Measurements from ENCODE around the gene NLRP9.

DNA sequence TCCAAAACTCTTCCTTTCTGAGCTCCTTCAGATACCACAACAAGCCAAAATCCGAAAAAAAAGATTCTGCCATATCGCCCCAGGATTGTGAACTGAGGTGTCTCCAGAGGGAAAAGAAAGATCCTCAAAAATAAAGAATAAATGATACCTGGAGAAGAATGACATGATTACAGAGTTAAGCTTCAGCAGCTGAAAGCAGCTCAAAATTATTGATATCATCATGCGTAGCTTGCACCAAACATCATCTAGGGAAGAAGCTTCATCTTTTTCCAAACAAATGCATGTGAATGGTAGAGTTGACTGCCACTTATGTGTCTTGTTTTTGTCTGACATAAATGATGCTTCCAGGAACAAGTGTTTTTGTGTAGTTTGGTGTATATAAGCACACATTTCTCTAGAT is at the start of gene NLRP9:
- TF ChIP-seq, protein P1, sequence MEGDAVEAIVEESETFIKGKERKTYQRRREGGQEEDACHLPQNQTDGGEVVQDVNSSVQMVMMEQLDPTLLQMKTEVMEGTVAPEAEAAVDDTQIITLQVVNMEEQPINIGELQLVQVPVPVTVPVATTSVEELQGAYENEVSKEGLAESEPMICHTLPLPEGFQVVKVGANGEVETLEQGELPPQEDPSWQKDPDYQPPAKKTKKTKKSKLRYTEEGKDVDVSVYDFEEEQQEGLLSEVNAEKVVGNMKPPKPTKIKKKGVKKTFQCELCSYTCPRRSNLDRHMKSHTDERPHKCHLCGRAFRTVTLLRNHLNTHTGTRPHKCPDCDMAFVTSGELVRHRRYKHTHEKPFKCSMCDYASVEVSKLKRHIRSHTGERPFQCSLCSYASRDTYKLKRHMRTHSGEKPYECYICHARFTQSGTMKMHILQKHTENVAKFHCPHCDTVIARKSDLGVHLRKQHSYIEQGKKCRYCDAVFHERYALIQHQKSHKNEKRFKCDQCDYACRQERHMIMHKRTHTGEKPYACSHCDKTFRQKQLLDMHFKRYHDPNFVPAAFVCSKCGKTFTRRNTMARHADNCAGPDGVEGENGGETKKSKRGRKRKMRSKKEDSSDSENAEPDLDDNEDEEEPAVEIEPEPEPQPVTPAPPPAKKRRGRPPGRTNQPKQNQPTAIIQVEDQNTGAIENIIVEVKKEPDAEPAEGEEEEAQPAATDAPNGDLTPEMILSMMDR (IDR thresholded peaks at IDR 0.05), result no peak
- no peak for TF ChIP-seq POLR2A (IDR thresholded peaks at IDR 0.05)

Data from testis (tissue), 2 donors.